Activated CD4-positive, alpha-beta T cell treated with anti-CD3 and anti-CD28 coated beads, Interleukin-2, amount 10 ng/mL, durations not matched to agents 7 days and 5 days (primary cell): Measurements from ENCODE around the gene USP4. TPM values are rescaled to one million over a fixed set of nuclear protein-coding genes. Genes with fewer than 3 reads are reported as not detected.

Source experiments
- microRNA-seq: library from miRNA; unstranded; fragments of <30 nt; microRNA quantifications from one replicate; pipeline ENCODE4 v1.2.0, GENCODE V29; 2021; ENCODE audit warnings: borderline microRNAs expressed, borderline replicate concordance
- total RNA-seq, 2 experiments: library from RNA; stranded (reverse); gene quantifications; one replicate each; pipeline ENCODE4 v1.2.3, GENCODE V29; 2021

The USP4 gene
- total RNA-seq, 2 experiments from 2014 or later: 87.1 to 88.4 TPM

Small RNAs within 50 kb of the gene (microRNA-seq; reads per million reads assigned to microRNA genes)
- gene MIR4271: not detected

Other genes with a start within 250 kb of the USP4 start
- 100 to 1,000 TPM; 140 to 164 TPM for gene QRICH1, start 246.0 kb downstream of the USP4 start, total RNA-seq
- 100 to 1,000 TPM; 246 to 326 TPM for gene QARS1, start 235.3 kb downstream of the USP4 start, total RNA-seq
- gene USP19, start 219.2 kb downstream of the USP4 start, total RNA-seq: 10 to 100 TPM; 63.5 to 72.6 TPM
- not detected for gene LAMB2, start 207.0 kb downstream of the USP4 start, total RNA-seq
- gene CCDC71, start 173.7 kb downstream of the USP4 start, total RNA-seq: 10 to 100 TPM; 21.7 to 22.2 TPM
- gene KLHDC8B, start 168.5 kb downstream of the USP4 start, total RNA-seq: 1 to 10 TPM; 1.5 to 1.7 TPM
- 10 to 100 TPM; 12.2 to 13.5 TPM for gene C3orf62, start 62.8 kb downstream of the USP4 start, total RNA-seq
- gene GPX1, start 18.3 kb upstream of the USP4 start, total RNA-seq: 100 to 1,000 TPM in 1 of 2 experiments, 10 to 100 TPM in 1; 89.7 to 110 TPM
- gene RHOA, start 71.9 kb upstream of the USP4 start, total RNA-seq: 100 to 1,000 TPM; 467 to 520 TPM
- gene TCTA, start 72.4 kb upstream of the USP4 start, total RNA-seq: 10 to 100 TPM; 23.3 to 24.8 TPM
- gene AMT, start 82.4 kb upstream of the USP4 start, total RNA-seq: 1 to 10 TPM; 6.2 to 6.3 TPM
- gene NICN1, start 89.3 kb upstream of the USP4 start, total RNA-seq: 10 to 100 TPM; 24.9 to 30.3 TPM
- 10 to 100 TPM; 15.4 to 18.1 TPM for gene DAG1, start 130.2 kb upstream of the USP4 start, total RNA-seq
- gene BSN, start 214.4 kb upstream of the USP4 start, total RNA-seq: under 1 TPM; 0.06 to 0.07 TPM